Measurements from ENCODE around the gene SPOCK1. TPM values are rescaled to one million over a fixed set of nuclear protein-coding genes. Genes with fewer than 3 reads are reported as not detected.

Gene SPOCK1
- total and polyA plus RNA-seq, 2 of the 13 experiments (the other 11 are each of a cell fraction or from before 2014, with no cell fraction given): 0.18 to 0.29 TPM

GRCh38 chr5:137360607-137361006, 138.5 kb downstream of the SPOCK1 start:
- no peaks in the 10 kb centered on the region for H3K79me2 ChIP-seq (ENCODE audit: insufficient read depth, low read length)
- no peaks in the 10 kb centered on the region for H4K20me1 ChIP-seq (ENCODE audit: insufficient read depth, low read length)
- H3K27me3 ChIP-seq (ENCODE audit: control insufficient read depth in 1 of 2, insufficient read depth in 2 of 2, low read length in 2 of 2): no peaks in the 10 kb centered on the region; a peak in 2 of 5 replicates
- H3K36me3 ChIP-seq (replicated peaks in 1 of 2; ENCODE audit: control insufficient read depth in 1 of 2, insufficient read depth in 2 of 2, low read length in 2 of 2): no peaks in the 10 kb centered on the region
- in situ Hi-C loops (cut with HindIII; ENCODE audit: extremely low pct_ligation_motif_present, low pct_unique_long_range_greater_than_20kb) (no loop called here), intact Hi-C loops (cut with micrococcal nuclease; ENCODE audit: unreplicated experiment) (no loop called here)
- no peak overlapping the region for H3K27ac ChIP-seq (ENCODE audit: extremely low read length, insufficient read depth, low read length)
- TF ChIP-seq ZNF773 (CRISPR knock-in tag; IDR thresholded peaks at IDR 0.05; ENCODE audit: borderline replicate concordance) (no peak), MXD3 (CRISPR knock-in tag; IDR thresholded peaks at IDR 0.05) (no peak), ZBTB20 (CRISPR knock-in tag; IDR thresholded peaks at IDR 0.05; ENCODE audit: borderline replicate concordance, low read depth) (no peak), PLRG1 (conservative IDR thresholded peaks at IDR 0.05) (no peak), PRDM4 (CRISPR knock-in tag; IDR thresholded peaks at IDR 0.05; ENCODE audit: borderline replicate concordance) (no peak), ZNF572 (CRISPR knock-in tag; IDR thresholded peaks at IDR 0.05) (no peak), CREB3 (CRISPR knock-in tag; IDR thresholded peaks at IDR 0.05) (no peak), FLYWCH1 (CRISPR knock-in tag; IDR thresholded peaks at IDR 0.05) (no peak)
- H3K4me2 ChIP-seq (ENCODE audit: low read depth, low read length): no peak overlapping the region
- no TSS peak for BruUV-seq (replicated peaks)
- CTCF ChIA-PET (ENCODE audit: low intra/inter-chr PET ratio, low total read pairs): no interaction called here
- H3K9me3 ChIP-seq (ENCODE audit: low read length): no peaks in the 10 kb centered on the region
- H2AFZ ChIP-seq (ENCODE audit: low read length): no peak overlapping the region
- H3K4me1 ChIP-seq (ENCODE audit: insufficient read depth, low read length): no peaks in the 10 kb centered on the region
- H3K4me3 ChIP-seq (replicated peaks in 1 of 3; ENCODE audit: insufficient read depth in 1 of 3, low read depth in 2 of 3, low read length in 3 of 3): no peak overlapping the region
- FAIRE-seq (no peak), ATAC-seq (no peak), DNase-seq (ENCODE audit: low spot score) (no peak)
- no peak overlapping the region for H3K9ac ChIP-seq (ENCODE audit: insufficient read depth, low read depth, low read length)
- POLR2A ChIA-PET: no interaction called here
